ENCODE data around the gene CACNA1C.

Gene CACNA1C

GRCh38 chr12:2498964-2499500 is 446.2 kb downstream of the CACNA1C start:
- DNase-seq = no peak

GRCh38 chr12:2501464-2502191 is 448.8 kb downstream of the CACNA1C start:
- DNase-seq = no peak

GRCh38 chr12:2503036-2503435 is 450.2 kb downstream of the CACNA1C start:
- no peak for DNase-seq

GRCh38 chr12:2503762-2504161 is 451.0 kb downstream of the CACNA1C start:
- no peak for DNase-seq

- no peak for DNase-seq
Measured at GRCh38 chr12:2504577-2504976, 451.8 kb downstream of the CACNA1C start.

- DNase-seq = no peak
Measured at GRCh38 chr12:2507814-2508213, 455.0 kb downstream of the CACNA1C start.

GRCh38 chr12:2509137-2509536 is 456.4 kb downstream of the CACNA1C start:
- no peak for DNase-seq

GRCh38 chr12:2510045-2510444 is 457.3 kb downstream of the CACNA1C start:
- DNase-seq = no peak

GRCh38 chr12:2513141-2514037 is 460.6 kb downstream of the CACNA1C start:
- DNase-seq = no peak

- DNase-seq = no peak
Measured at GRCh38 chr12:2514038-2514340, 461.2 kb downstream of the CACNA1C start.

GRCh38 chr12:2520722-2521246 is 468.0 kb downstream of the CACNA1C start:
- no peak for DNase-seq

- DNase-seq = no peak
Measured at GRCh38 chr12:2523317-2523716, 470.5 kb downstream of the CACNA1C start.

GRCh38 chr12:2523844-2524243 is 471.1 kb downstream of the CACNA1C start:
- DNase-seq = no peak

GRCh38 chr12:2526371-2526770 is 473.6 kb downstream of the CACNA1C start:
- DNase-seq = no peak

GRCh38 chr12:2528001-2528400 is 475.2 kb downstream of the CACNA1C start:
- DNase-seq = no peak

- no peak for DNase-seq
Measured at GRCh38 chr12:2529807-2530206, 477.0 kb downstream of the CACNA1C start.

- no peak for DNase-seq
Measured at GRCh38 chr12:2531371-2531770, 478.6 kb downstream of the CACNA1C start.

GRCh38 chr12:2533036-2533435 is 480.2 kb downstream of the CACNA1C start:
- no peak for DNase-seq

- DNase-seq = no peak
Measured at GRCh38 chr12:2535583-2536204, 482.9 kb downstream of the CACNA1C start.

- DNase-seq = no peak
Measured at GRCh38 chr12:2536724-2537123, 483.9 kb downstream of the CACNA1C start.

GRCh38 chr12:2537868-2538541 is 485.2 kb downstream of the CACNA1C start:
- no peak for DNase-seq

GRCh38 chr12:2539938-2540337 is 487.2 kb downstream of the CACNA1C start:
- DNase-seq = no peak

GRCh38 chr12:2540535-2540941 is 487.8 kb downstream of the CACNA1C start:
- DNase-seq = no peak

Data from NCI-H524 treated with DMSO at 0.1 percent for 48 hours (cell line).